DOHH2 (cell line): ENCODE results near the gene YTHDC1.

Experiments
- EZH2phosphoT487 ChIP-seq: fragments of 200-600 bp; sonication (generic); IDR thresholded peaks from 2 replicates; pipeline ENCODE4 v1.6.1; 2017; ENCODE audit warnings: borderline replicate concordance, mild to moderate bottlenecking, antibody characterized with exemption, low read length, moderate library complexity, mixed read lengths
- TF ChIP-seq, protein P1 (sequence below): fragments of 200-600 bp; sonication (generic); IDR thresholded peaks from one replicate; pipeline ENCODE4 v1.5.1; 2014; ENCODE audit warnings: antibody characterized with exemption, mild to moderate bottlenecking, low read depth, low read length; ENCODE audit not compliant: poor library complexity, severe bottlenecking

DNA sequence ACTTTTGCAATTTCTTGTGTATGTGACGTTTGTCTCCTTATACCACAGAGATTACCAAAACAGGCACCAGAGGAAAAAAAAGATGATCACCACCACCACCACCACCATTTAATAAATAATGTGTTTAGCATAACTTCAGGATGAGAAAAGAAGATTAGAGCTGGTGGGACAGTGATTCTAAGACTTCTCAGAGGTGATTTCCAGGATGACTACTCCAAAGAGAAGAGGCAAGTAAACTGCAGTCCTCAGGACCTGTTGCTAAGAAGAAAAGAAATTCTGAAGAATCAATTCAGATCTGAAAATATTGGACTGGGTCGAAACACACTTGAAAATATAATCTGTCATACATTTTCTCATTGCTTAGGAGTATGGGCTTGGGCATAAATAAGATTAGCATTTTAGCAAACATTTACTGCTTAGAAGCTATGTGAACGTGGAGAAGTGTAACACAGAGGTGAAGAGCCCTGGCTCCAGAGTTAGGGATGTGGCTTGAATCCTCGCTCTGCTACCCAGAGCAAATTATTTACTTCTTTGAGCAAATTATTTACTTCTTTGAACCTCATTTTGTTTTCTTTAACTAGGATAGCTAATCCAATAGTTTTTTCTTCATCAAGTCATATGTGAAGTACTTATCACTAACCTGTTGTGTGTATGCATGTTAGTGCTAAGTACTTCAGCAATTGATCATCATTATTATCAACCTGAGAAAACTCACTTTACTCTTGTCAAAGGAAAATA is 10.5 kb upstream of the YTHDC1 start:
- TF ChIP-seq, protein P1, sequence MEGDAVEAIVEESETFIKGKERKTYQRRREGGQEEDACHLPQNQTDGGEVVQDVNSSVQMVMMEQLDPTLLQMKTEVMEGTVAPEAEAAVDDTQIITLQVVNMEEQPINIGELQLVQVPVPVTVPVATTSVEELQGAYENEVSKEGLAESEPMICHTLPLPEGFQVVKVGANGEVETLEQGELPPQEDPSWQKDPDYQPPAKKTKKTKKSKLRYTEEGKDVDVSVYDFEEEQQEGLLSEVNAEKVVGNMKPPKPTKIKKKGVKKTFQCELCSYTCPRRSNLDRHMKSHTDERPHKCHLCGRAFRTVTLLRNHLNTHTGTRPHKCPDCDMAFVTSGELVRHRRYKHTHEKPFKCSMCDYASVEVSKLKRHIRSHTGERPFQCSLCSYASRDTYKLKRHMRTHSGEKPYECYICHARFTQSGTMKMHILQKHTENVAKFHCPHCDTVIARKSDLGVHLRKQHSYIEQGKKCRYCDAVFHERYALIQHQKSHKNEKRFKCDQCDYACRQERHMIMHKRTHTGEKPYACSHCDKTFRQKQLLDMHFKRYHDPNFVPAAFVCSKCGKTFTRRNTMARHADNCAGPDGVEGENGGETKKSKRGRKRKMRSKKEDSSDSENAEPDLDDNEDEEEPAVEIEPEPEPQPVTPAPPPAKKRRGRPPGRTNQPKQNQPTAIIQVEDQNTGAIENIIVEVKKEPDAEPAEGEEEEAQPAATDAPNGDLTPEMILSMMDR, result no peak
- no peak for TF ChIP-seq EZH2phosphoT487
